Hematopoietic multipotent progenitor cell treated with erythropoietin and hydrocortisone succinate and interleukin-3 and kit ligand, for 8 days (in vitro differentiated cells): Measurements from ENCODE around the gene PRKN.
"Not testable (repeated sequence)": the region's sequence is repeated elsewhere in the genome, so short reads cannot be mapped to it uniquely, and the experiment has no call there.

Experiments used
- DNase-seq: peaks from one replicate; pipeline ENCODE4 v3.0.0-alpha.2; 2015

Gene PRKN

GRCh38 chr6:161941565-161941964 lies 786.0 kb downstream of the PRKN start:
- DNase-seq: no peak

- DNase-seq: no peak
These were observed 787.0 kb downstream of the PRKN start for GRCh38 chr6:161940519-161940918.

GRCh38 chr6:161926324-161926723 lies 801.2 kb downstream of the PRKN start:
- no peak for DNase-seq

GRCh38 chr6:161924516-161925116 lies 803.0 kb downstream of the PRKN start:
- no peak for DNase-seq

GRCh38 chr6:161922631-161923119 lies 804.9 kb downstream of the PRKN start:
- peak; percentile 52 for DNase-seq

GRCh38 chr6:161921602-161922395 lies 805.8 kb downstream of the PRKN start:
- no peak for DNase-seq

GRCh38 chr6:161919691-161920090 lies 807.9 kb downstream of the PRKN start:
- DNase-seq: no peak

- no peak for DNase-seq
These were observed 808.8 kb downstream of the PRKN start for GRCh38 chr6:161918628-161919205.

GRCh38 chr6:161918109-161918531 lies 809.4 kb downstream of the PRKN start:
- DNase-seq: no peak

GRCh38 chr6:161917645-161918044 lies 809.9 kb downstream of the PRKN start:
- no peak for DNase-seq

GRCh38 chr6:161915456-161915964 lies 812.1 kb downstream of the PRKN start:
- DNase-seq: no peak

- DNase-seq: no peak
These were observed 818.7 kb downstream of the PRKN start for GRCh38 chr6:161908872-161909271.

- no peak for DNase-seq
These were observed 821.0 kb downstream of the PRKN start for GRCh38 chr6:161906571-161906970.

- no peak for DNase-seq
These were observed 823.9 kb downstream of the PRKN start for GRCh38 chr6:161903584-161904212.

- no peak for DNase-seq
These were observed 825.7 kb downstream of the PRKN start for GRCh38 chr6:161901740-161902426.

GRCh38 chr6:161894436-161894835 lies 833.1 kb downstream of the PRKN start:
- DNase-seq: no peak

GRCh38 chr6:161891542-161891941 lies 836.0 kb downstream of the PRKN start:
- no peak for DNase-seq

- no peak for DNase-seq
These were observed 836.7 kb downstream of the PRKN start for GRCh38 chr6:161890832-161891297.

GRCh38 chr6:161890133-161890831 lies 837.3 kb downstream of the PRKN start:
- DNase-seq: no peak

GRCh38 chr6:161889324-161889723 lies 838.2 kb downstream of the PRKN start:
- DNase-seq: no peak

- DNase-seq: not testable (repeated sequence)
These were observed 841.0 kb downstream of the PRKN start for GRCh38 chr6:161886545-161886944.

GRCh38 chr6:161884782-161885181 lies 842.8 kb downstream of the PRKN start:
- no peak for DNase-seq
